NCI-H128 (cell line): Measurements from ENCODE around the gene BRK1.
"Not testable (repeated sequence)": the region's sequence is repeated elsewhere in the genome, so short reads cannot be mapped to it uniquely, and the experiment has no call there.

ENCODE experiments used
- DNase-seq: peaks from one replicate; lab custom pipeline; 2025; ENCODE audit not compliant: unreplicated experiment; lab: John Stamatoyannopoulos, UW

The BRK1 gene

GRCh38 chr3:10176150-10176549, 60.7 kb downstream of the BRK1 start:
- DNase-seq, result not testable (repeated sequence)
